ENCODE results near the gene ACBD5. TPM values are rescaled to one million over a fixed set of nuclear protein-coding genes. Genes with fewer than 3 reads are reported as not detected.

The ACBD5 gene
- total RNA-seq, 1 donor from 2014 or later: 61.4 TPM

DNA sequence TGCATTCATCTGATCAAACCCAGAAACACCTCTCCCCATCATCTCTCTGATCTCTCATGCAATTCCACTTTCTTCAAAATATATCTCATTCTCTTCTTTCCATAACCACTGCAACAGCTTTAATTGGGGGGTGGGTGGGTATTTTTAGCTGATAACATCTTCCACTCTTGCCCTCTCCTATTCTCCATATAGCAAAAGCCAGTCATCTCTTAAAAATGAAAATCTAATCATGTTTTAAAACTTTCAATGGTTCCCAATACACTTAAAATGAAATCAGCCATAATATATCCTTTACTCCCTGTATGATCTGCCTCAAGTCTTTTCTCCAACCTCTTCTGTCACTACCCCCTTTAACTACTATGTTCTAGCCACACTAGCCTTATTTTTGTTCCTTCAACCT, 87.9 kb downstream of the ACBD5 start:
- no peak for DNase-seq (ENCODE audit: low read depth)

DNA sequence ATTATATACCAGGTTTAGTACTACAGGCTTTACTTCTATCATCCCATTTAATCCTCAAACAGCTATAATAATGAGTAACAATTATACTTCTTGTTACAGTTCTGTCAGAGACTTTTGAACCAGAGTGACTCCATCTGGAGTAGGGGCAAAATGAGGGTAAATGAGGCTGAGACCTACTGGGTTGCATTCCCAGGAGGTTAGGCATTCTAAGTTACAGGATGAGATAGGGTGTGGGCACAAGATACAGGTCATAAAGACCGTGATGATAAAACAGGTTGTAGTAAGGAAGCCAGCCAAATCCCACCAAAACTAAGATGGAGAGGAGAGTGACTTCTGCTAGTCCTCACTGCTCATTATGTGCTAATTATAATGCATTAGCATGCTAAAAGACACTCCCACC, 90.3 kb downstream of the ACBD5 start:
- no peak for DNase-seq (ENCODE audit: low read depth)

DNA sequence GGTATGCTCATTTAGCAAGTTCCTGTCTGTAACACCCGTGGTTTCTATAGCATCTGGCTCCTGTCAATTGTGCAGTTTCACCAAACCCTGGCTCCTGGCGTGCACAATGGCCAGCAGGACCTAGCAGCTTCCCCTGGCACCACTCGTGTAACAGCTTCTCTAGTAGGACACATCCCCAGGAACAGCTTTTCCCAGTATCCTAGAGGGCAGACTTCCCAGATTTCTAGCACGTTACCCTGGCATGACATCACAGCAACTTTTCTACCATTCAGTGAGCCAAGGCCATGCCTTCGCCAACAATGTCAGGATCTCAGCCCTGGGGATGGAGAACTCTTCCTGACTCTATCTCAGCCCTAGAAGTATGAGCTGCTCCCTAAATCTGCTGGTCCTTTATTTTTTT, 92.9 kb downstream of the ACBD5 start:
- no peak for DNase-seq (ENCODE audit: low read depth)

DNA sequence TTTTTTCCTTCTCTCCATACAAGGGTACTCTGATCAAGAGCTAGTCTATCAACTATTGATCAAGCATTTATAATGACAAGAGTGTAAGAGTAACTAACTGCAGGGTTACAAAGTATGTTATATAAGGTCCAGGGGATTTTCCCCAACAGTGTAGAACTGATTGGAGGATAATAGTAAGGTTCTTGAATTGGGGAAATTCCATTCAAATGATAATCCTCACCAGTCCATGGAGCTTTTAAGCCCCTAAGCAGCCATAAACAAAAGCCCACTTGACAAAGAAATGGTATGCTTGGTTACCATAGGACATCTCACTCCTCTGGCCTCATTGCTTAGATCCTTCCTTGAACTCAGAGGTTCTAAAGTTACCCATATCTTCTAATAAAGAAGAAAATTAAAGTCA, 94.7 kb downstream of the ACBD5 start:
- DNase-seq (ENCODE audit: low read depth): no peak

Other genes with a start within 250 kb of the ACBD5 start
- gene ANKRD26, start 140.3 kb downstream of the ACBD5 start, total RNA-seq: 4.9 and 14.6 TPM in 2 replicates
- 146 and 180 TPM in 2 replicates for gene YME1L1, start 86.4 kb downstream of the ACBD5 start, total RNA-seq
- gene MASTL, start 85.4 kb downstream of the ACBD5 start, total RNA-seq: 9.9 and 18.4 TPM in 2 replicates

Data from renal cortical epithelial cell (primary cell).